Hepatocyte (in vitro differentiated cells): Measurements from ENCODE around the gene GALNT17.

Experiments used
- CTCF ChIP-seq: fragments of 200-600 bp; sonication (generic); IDR thresholded peaks from 2 replicates; pipeline ENCODE4 v1.5.1; 2016; ENCODE audit warnings: antibody characterized with exemption, mild to moderate bottlenecking; ENCODE audit not compliant: poor library complexity
- EZH2 ChIP-seq: fragments of 200-600 bp; sonication (generic); IDR thresholded peaks from 2 replicates; pipeline ENCODE4 v1.6.1; 2016; ENCODE audit warnings: antibody characterized with exemption, mild to moderate bottlenecking, borderline replicate concordance

- TF ChIP-seq CTCF (no peak), EZH2 (no peak)
These were observed 193.2 kb downstream of the GALNT17 start for GRCh38 chr7:71325151-71325550.
